HAP-1 (cell line): Measurements from ENCODE around the gene PRORP.

Source experiments
- DNase-seq, 2 experiments: peaks; one replicate each; pipeline ENCODE4 v3.0.0-alpha.2; 2016 to 2020; ENCODE audit warnings: low spot score in 2 of 2
- H3K27me3 ChIP-seq: fragments of 250-450 bp; sonication (Bioruptor Pico); 2 replicates; pipeline ENCODE4 v1.5.1; 2020; ENCODE audit warnings: low read depth, mild to moderate bottlenecking, moderate library complexity
- H3K36me3 ChIP-seq: fragments of 250-450 bp; sonication (Bioruptor Pico); replicated peaks from 2 replicates; pipeline ENCODE4 v1.5.1; 2020; ENCODE audit warnings: mild to moderate bottlenecking
- H3K4me1 ChIP-seq: fragments of 250-450 bp; sonication (Bioruptor Pico); 2 replicates; pipeline ENCODE4 v1.5.1; 2020; ENCODE audit warnings: mild to moderate bottlenecking
- H3K4me3 ChIP-seq: fragments of 250-450 bp; sonication (Bioruptor Pico); 2 replicates; pipeline ENCODE4 v1.5.1; 2020; ENCODE audit warnings: mild to moderate bottlenecking, moderate library complexity
- H3K9me3 ChIP-seq: fragments of 250-450 bp; sonication (Bioruptor Pico); 2 replicates; pipeline ENCODE4 v1.5.1; 2020; ENCODE audit warnings: mild to moderate bottlenecking, moderate library complexity
- in situ Hi-C: fragments of 300-500 bp; cut with MboI; formaldehyde crosslinking; loops from 3 replicates; pipeline ENCODE4 v1.14.3; 2020; ENCODE audit warnings: low sequenced_read_pairs, inconsistent platforms, mixed read lengths

Gene PRORP

DNA sequence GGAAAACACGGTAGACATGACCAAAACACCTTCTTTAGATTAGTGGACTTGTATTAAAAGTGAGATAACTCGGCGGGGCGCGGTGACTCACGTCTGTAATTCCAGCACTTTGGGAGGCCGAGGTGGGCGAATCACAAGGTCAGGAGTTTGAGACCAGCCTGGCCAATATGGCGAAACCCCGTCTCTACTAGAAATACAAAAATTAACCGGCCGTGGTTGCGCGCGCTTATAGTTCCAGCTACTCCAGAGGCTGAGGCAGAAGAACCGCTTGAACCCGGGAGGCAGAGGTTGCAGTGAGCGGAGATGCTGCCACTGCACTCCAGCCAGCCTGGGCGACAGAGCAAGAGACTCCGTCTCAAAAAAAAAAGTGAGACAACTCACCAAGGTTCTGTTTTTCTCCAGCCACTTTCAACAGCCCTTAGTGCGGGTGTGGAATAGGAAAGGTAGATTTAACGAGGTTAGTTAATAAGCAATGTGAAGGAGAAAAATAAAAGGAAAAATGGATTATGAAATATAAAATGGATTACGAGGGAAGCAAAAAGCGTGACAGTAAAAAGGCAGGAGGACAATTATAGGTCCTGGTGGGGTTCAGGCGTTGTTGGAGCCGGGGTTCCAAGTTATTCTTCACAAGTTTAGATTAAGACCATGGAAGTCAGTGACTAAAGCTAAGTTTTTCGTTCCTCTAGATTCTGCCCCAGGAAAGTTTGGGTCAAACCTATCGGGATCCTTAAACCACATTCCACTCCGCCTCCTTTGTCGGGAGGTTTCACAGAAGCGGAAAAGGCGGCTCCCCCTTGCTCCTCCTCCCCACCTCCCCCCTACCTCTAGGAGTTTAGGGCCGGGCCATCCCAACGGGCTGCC is 1.1 kb upstream of the PRORP start:
- peak in 1 of 2 experiments; percentile 28 for DNase-seq
- Histone ChIP-seq H3K4me3 (peak overlapping the region; percentile 59), H3K36me3 (no peaks in the 10 kb centered on the region), H3K27me3 (no peaks in the 10 kb centered on the region), H3K9me3 (no peaks in the 10 kb centered on the region), H3K4me1 (peaks cover 10% of the 10 kb centered on the region; the same call in 1 of the 2 replicates)
- in situ Hi-C loops: loop anchor here (10.0 kb wide), 1 partner anchor 246 kb away; the partner anchor contains the start of gene BAZ1A

DNA sequence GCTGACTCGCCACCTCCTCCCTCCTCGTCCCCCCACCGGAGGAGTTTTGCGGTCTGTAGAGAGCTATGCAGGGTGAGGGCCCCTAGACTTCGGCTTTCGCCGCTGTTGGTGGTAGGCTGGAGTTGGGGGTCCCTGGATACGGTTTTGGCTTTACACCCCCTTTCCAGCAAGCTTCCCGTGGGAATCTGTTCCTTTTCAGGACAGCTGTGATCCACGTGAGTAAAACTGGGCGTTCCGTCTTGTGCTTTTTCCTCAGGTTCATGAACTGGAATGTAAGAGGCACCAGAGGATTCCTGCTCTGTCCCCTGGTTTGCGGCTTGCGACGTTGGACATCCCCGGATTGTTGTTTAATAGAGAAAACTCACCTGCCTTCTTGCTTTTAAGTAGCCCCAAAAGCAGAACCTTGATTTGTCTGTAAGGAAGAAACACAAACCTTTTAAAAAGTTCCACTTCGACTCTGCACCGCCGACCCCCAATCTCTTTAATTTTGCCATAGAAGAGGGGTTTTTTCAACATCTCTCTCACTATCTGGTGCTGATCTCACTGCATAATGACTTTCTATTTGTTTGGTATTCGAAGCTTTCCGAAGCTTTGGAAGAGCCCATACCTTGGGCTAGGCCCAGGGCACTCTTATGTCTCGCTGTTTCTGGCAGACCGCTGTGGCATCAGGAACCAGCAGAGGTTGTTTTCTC is 490 bp downstream of the PRORP start:
- Histone ChIP-seq H3K4me1 (peaks cover 15% of the 10 kb centered on the region), H3K36me3 (0 out of 2 replicates have a peak, but pooled peaks cover 2% of the 10 kb centered on the region), H3K9me3 (no peaks in the 10 kb centered on the region), H3K27me3 (no peaks in the 10 kb centered on the region), H3K4me3 (peak overlapping the region; percentile 59)
- DNase-seq: peak in 1 of 2 experiments; percentile 41
- in situ Hi-C loops: loop anchor here (10.0 kb wide), 1 partner anchor 248 kb away; the partner anchor contains the start of gene BAZ1A

DNA sequence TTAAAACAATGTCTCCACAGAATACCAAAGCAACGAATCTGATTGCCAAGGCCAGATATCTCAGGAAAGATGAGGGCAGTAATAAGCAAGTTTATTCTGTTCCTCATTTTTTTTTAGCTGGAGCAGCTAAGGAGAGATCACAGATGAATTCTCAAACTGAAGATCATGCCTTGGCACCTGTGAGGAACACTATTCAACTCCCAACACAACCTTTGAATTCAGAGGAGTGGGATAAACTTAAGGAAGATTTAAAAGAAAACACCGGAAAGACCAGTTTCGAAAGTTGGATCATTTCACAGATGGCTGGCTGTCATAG is 994 bp downstream of the PRORP start:
- Histone ChIP-seq H3K4me1 (peaks cover 14% of the 10 kb centered on the region), H3K27me3 (no peaks in the 10 kb centered on the region), H3K9me3 (no peaks in the 10 kb centered on the region), H3K4me3 (peak overlapping the region; percentile 59), H3K36me3 (0 out of 2 replicates have a peak, but pooled peaks cover 3% of the 10 kb centered on the region)
- DNase-seq: no peak
- in situ Hi-C loops: loop anchor here (10.0 kb wide), 1 partner anchor 249 kb away; the partner anchor contains the start of gene BAZ1A

DNA sequence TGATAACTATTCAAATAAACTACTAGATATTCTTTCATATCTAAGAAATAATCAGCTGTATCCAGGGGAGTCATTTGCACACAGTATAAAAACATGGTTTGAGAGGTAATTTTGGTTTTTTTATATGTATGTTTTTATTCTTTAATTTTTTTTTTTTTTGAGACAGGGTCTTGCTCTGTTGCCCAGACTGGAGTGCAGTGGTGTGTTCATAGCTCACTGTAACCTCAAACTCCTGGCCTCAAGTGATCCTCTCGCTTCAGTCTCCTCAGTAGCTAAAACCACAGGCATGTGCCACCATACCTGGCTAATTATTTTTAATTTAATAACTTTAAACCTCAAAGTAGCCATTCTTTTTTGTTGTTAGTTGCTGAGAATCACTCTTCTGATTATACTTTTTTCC is 1.8 kb downstream of the PRORP start:
- no peak for DNase-seq
- peaks cover 14% of the 10 kb centered on the region for H3K4me1 ChIP-seq
- 0 out of 2 replicates have a peak, but pooled peaks cover 3% of the 10 kb centered on the region for H3K36me3 ChIP-seq
- in situ Hi-C loops: loop anchor here (10.0 kb wide), 1 partner anchor 249 kb away; the partner anchor contains the start of gene BAZ1A
- H3K27me3 ChIP-seq: no peaks in the 10 kb centered on the region
- peak overlapping the region; percentile 59 for H3K4me3 ChIP-seq
- no peaks in the 10 kb centered on the region for H3K9me3 ChIP-seq

DNA sequence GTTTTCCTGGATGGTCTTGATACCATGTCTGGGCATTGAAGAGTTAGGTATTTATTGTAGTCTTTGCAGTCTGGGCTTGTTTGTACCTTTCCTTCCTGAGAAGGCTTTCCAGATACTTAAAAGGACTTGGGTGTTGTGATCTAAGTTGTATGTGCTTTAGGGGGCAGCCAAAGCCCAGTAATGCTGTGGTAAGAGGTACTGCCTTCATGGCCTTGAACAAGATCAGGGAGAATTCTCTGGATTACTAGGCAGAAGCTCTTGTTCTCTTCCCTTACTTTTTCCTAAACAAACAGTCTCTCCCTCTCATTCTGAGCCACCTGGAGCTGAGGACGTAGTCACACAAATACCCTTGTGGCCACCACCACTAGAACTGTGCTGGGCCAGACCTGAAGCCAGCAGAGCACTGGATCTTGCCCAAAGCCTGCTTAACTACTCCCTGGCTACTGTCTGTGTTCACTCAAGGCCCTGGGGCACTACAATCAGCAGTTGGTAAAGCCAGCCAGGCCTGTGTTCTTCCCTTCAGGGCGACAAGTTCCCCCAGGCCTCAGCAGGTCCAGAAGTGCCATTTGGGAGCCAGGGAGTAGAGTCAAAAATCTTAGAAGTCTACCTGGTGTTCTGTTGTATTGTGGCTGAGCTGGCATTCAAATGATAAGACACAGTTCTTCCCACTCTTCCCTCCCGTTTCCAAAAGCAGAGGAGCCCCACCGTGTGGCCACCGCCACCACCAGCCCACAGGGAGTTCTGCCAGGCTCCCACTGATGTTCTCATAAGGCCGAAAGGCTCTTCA is 11.4 kb downstream of the PRORP start:
- Histone ChIP-seq H3K36me3 (peaks cover 9% of the 10 kb centered on the region), H3K4me1 (no peaks in the 10 kb centered on the region), H3K9me3 (no peaks in the 10 kb centered on the region), H3K4me3 (no peak overlapping the region), H3K27me3 (no peaks in the 10 kb centered on the region)
- DNase-seq: no peak
- in situ Hi-C loops: no loop called here

DNA sequence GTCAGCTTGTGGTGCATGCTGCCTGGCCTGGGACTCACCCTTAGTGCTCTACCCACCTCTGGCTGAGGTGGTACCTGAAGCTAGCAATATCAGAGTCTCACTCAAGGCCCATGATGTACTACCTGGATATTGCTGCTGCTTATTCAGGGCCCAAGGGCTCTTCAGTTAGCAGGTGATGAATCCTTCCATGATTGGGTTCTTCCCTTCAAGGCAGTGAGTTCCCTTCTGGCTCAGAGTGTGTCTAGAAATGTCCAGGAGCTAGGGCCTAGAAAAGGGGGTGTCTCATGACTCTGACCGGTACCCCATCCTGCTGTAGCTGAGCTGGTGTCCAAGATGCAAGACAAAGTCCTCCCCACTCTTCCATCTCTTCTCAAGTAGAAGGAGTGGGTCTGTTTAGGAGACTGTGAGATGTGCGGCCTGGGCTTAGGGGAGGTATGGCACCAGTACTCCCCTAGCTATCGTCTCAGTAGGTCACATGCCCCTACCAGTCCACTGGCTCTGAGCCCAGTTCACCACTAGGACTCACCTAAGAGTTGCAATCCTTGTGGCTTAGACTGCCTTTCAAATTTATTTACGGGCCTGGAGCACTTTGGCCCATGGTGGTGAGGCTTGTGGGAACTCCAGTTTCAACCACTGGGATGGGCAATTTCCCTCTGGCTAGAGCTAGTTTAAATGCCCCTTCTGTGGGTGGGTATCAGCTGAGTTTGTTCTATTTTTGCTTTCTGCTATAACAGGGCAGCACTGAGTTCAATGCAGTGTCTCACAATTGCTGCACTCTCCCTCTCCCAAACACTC is 12.2 kb downstream of the PRORP start:
- Histone ChIP-seq H3K36me3 (peaks cover 9% of the 10 kb centered on the region), H3K9me3 (no peaks in the 10 kb centered on the region), H3K4me3 (no peak overlapping the region), H3K4me1 (no peaks in the 10 kb centered on the region), H3K27me3 (no peaks in the 10 kb centered on the region)
- in situ Hi-C loops: loop anchor here (5.0 kb wide), 1 partner anchor 278 kb away; no protein-coding TSS in a partner anchor
- DNase-seq: no peak

DNA sequence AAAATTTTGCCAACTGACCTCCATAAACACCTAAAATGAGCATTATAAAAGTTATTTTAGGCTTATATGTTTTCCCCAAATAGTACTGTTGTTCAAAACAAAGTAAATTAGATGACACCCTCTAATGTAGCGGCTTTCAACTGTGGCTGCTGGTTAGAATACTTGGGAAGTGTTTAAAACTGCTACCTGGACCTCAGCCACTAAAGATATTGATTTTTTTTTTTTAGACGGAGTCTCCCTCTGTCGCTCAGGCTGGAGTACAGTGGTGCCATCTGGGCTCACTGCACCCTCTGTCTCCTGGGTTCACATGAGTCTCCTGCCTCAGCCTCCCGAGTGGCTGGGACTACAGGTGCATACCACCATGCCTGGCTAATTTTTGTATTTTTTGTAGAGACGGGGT is 16.2 kb downstream of the PRORP start:
- Histone ChIP-seq H3K27me3 (no peaks in the 10 kb centered on the region), H3K9me3 (no peaks in the 10 kb centered on the region), H3K4me3 (no peak overlapping the region), H3K36me3 (peaks cover 3% of the 10 kb centered on the region), H3K4me1 (no peaks in the 10 kb centered on the region)
- no peak for DNase-seq
- in situ Hi-C loops: loop anchor here (5.0 kb wide), 1 partner anchor 274 kb away; no protein-coding TSS in a partner anchor

DNA sequence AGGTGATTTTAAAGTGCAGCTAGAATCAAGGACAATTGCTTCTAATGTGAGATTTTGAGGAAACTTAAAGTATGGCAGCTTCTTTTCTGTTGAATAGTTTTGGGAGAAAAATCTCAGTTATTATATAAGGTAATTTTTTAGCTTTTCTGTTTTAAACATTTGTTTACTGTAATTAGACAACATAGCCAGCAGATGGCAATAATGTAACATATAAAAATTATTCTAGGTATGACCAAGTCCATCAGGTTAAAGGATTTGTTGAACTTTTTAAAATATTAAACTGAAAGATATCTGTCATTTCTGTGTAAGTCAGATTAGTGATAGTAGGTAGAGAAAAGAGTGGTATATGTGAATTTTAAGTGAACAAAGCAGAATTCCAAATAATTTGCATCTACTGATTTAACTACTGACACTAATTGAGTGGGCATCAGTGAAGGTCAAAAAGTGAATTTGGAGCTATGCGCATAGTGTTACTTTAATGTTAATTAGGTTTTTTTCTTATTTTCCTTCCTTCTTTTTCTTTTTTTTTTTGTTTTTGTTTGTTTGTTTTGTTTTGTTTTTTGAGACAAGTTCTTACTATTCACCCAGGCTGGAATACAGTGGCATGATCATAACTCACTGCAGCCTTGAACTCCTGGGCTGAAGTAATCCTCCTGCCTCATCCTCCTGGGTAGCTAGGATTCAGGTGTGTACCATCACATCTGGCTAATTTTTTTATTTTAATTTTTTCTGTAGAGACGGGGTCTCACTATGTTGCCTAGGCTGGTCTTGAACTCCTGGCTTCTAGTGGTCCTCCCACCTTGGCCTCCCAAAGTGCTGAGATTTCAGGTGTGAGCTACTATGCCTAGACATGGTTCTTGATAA is 18.6 kb downstream of the PRORP start:
- peak in 1 of 2 experiments; percentile 50 for DNase-seq
- Histone ChIP-seq H3K27me3 (no peaks in the 10 kb centered on the region), H3K4me3 (no peak overlapping the region), H3K36me3 (no peaks in the 10 kb centered on the region), H3K9me3 (no peaks in the 10 kb centered on the region), H3K4me1 (no peaks in the 10 kb centered on the region)
- in situ Hi-C loops: loop anchor here (10.0 kb wide), 1 partner anchor 544 kb away; no protein-coding TSS in a partner anchor

DNA sequence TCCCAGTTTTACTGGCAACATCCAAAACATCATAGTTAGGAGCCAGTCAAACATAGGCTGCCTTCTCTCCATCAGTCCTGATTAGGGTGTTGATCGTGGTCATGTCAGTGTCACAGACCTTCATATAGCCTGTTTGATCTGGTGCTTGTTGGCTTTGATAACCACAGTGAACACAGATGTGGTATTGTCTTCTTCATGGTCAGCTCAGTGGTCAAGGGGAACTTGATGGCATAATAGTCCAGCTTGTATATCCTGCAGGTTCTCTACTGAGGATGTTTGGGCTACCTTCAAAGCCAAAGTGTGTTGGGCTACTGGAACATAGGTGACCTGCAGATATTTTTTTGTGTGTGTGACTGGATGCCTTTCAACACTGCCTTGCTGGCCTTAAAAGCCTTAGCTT is 21.7 kb downstream of the PRORP start:
- Histone ChIP-seq H3K27me3 (no peaks in the 10 kb centered on the region), H3K9me3 (no peaks in the 10 kb centered on the region), H3K4me3 (no peak overlapping the region), H3K4me1 (no peaks in the 10 kb centered on the region), H3K36me3 (no peaks in the 10 kb centered on the region)
- in situ Hi-C loops: loop anchor here (10.0 kb wide), 1 partner anchor 541 kb away; no protein-coding TSS in a partner anchor
- no peak for DNase-seq

DNA sequence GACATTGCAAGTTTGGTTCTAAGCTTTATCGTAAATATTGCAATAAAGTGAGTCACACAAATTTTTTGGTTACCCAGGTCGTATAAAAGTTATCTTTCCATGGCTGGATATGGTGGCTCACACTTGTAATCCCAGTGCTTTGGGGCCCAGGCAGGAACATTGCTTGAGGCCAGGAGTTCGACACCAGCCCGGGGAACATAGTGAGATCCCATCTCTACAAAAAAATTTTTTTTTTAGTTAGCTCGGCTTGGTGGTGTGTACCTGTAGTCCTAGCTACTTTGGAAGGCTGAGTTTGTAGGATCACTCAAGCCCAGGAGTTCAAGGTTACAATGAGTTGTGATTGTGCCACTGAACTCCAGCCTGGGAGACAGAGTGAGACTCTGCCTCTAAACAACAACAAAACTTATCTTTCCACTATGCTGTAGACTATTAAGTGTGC is 24.4 kb downstream of the PRORP start:
- Histone ChIP-seq H3K9me3 (no peaks in the 10 kb centered on the region; the same call in 1 of the 2 replicates), H3K36me3 (peaks cover 6% of the 10 kb centered on the region; the same call in 1 of the 2 replicates), H3K4me1 (no peaks in the 10 kb centered on the region), H3K27me3 (no peaks in the 10 kb centered on the region), H3K4me3 (no peak overlapping the region)
- DNase-seq: no peak
- in situ Hi-C loops: loop anchor here (10.0 kb wide), 1 partner anchor 538 kb away; no protein-coding TSS in a partner anchor

DNA sequence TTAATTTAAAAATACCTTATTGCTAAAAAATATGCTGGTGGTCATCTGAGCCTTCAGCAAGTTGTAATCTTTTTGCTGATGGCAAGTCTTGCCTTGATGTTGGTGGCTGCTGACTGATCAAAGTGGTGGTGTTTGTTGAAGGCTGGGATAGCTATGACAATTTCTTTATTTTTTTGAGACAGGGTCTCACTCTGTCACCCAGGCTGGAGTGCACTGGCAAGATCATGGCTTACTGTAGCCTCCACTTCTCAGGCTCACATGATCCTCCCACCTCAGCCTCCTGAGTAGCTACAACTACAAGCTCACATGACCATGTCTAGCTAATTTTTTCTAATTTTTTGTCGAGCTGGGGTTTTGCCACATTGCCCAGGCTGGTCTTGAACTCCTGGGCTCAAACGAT is 24.8 kb downstream of the PRORP start:
- H3K4me3 ChIP-seq: no peak overlapping the region
- no peak for DNase-seq
- no peaks in the 10 kb centered on the region for H3K27me3 ChIP-seq
- H3K9me3 ChIP-seq: no peaks in the 10 kb centered on the region; the same call in 1 of the 2 replicates
- in situ Hi-C loops: loop anchor here (10.0 kb wide), 1 partner anchor 538 kb away; no protein-coding TSS in a partner anchor
- H3K36me3 ChIP-seq: peaks cover 6% of the 10 kb centered on the region; the same call in 1 of the 2 replicates
- H3K4me1 ChIP-seq: no peaks in the 10 kb centered on the region

DNA sequence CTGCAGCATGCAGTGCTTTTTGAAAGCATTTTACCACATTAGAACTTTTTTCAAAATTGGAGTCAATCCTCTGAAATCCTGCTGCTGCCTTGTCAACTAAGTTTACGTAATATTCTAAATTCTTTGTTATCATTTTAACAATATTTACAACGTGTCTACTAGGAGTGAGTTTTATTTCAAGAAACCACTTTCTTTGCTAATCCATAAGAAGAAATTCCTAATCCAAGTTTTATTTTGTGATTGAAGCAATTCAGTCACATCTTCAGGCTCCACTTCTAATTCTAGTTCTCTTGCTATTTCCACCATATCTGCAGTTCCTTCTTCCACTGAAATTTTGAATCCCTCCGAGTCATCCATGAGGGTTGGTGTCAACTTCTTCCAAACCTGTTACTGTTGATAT is 25.4 kb downstream of the PRORP start:
- DNase-seq: no peak
- Histone ChIP-seq H3K4me3 (no peak overlapping the region), H3K27me3 (no peaks in the 10 kb centered on the region), H3K36me3 (peaks cover 6% of the 10 kb centered on the region; the same call in 1 of the 2 replicates), H3K9me3 (no peaks in the 10 kb centered on the region; the same call in 1 of the 2 replicates), H3K4me1 (no peaks in the 10 kb centered on the region)
- in situ Hi-C loops: loop anchor here (10.0 kb wide), 1 partner anchor 537 kb away; no protein-coding TSS in a partner anchor
